GM12892 (cell line): Measurements from ENCODE around the gene GNAT3.

ENCODE experiments used
- POLR2A ChIP-seq: IDR thresholded peaks from 2 replicates; pipeline ENCODE4 v1.6.1; 2011; ENCODE audit warnings: low read depth, low read length, control low read depth
- POLR2AphosphoS5 ChIP-seq: IDR thresholded peaks from 2 replicates; pipeline ENCODE4 v1.6.1; 2011; ENCODE audit warnings: low read depth, low read length, control low read depth
- TAF1 ChIP-seq: IDR thresholded peaks from 2 replicates; pipeline ENCODE4 v1.6.1; 2011; ENCODE audit warnings: low read depth, mild to moderate bottlenecking, control low read depth, low read length, borderline replicate concordance

- TF ChIP-seq TAF1 (no peak), POLR2A (no peak), POLR2AphosphoS5 (no peak)
Measured at GRCh38 chr7:80505900-80506500, 5.9 kb downstream of the GNAT3 start.
